HG03439 (cell line): Measurements from ENCODE around the gene FKRP.
"Not testable (repeated sequence)": the region's sequence is repeated elsewhere in the genome, so short reads cannot be mapped to it uniquely, and the experiment has no call there.

Experiments used
- ATAC-seq: cut with Tn5 transposase; IDR thresholded peaks from one replicate; pipeline ENCODE4 v1.9.1; 2021; ENCODE audit warnings: mild to moderate bottlenecking, moderate library complexity; ENCODE audit not compliant: unreplicated experiment

Gene FKRP

DNA sequence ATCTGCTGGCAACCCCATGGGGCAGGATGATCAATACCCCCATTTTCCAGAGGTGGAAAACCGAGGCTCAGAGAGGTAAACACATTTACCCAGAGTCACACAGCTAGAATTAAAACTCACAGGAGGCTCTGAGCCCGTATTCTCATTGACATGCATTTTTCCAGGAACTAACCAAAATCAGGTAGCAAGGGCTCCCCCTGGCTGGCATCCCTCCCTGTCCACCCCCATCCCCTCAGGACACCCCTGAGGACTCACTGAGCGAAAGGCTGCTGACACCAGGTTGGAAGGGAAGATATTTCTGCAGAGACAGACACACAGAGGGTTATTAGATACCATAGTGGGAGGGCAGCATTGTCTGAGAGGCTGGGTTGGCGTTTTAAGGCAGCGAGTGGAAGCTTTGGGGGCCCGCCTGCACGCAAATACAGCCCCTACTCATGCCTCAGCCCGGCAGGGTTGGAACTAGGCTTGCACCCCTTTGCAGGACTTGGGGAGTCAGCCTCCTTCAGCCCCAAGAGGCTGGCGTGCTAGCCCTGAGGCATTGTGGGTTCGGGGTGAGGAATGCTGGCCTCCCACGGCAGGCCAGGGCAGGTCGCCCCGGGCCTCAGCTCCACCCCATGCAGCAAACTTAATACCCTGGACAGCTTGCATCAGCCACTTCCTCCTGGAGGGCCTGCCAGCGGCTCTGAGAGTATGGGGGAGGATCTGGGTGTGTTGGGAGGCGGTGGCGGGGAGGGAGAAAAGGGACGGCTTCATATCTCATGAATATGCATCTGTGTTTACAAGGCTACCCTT is 38.6 kb downstream of the FKRP start:
- ATAC-seq, result no peak

DNA sequence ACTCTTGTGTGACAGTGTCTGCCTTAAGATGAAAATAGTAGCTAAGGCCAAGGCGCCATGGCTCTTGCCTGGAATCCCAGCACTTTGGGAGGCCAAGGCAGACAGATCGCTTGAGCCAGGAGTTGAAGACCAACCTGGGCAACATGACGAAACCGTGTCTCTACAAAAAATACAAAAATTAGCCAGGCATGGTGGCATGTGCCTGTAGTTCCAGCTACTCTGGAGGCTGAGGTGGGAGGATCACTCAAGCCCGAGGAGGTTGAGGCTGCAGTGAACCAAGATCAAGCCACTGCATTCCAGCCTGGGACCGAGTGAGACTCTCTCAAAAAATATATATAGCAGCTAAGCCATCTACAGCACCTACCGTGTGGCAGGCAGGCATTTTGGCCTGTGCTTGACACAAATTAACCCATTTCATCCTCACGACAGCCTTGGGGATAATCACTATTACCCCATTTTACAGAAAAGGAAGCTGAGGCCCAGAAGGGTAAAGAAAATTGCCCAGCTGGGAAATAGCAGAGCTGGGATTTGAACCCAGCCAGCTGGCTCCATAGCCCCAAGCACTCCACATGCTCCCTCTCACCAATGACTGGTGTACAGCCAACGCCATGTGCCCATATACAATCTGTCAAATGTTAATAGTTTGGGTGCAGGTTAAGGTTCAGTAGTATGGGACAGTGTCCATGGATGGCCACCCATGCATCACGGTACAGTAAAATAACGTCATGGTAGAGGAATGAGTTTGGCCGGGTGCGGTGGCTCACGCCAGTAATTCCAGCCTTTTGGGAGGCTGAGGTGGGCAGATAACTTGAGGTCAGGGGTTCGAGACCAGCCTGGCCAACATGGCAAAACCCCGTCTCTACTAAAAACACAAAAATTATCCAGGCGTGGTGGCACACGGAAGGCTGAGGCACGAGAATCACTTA is 39.5 kb downstream of the FKRP start:
- ATAC-seq, result no peak

DNA sequence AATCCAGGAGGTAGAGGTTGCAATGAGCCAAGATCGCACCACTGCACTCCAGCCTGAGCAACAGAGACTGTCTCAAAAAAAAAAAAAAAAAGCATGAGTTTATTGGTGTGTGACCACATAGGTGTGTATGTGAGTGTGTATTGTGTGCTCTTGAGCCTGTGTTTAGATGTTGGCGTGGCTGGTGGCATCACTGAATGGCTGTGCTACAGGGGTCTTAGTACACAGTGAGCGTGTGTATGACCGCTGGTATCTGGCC is 40.1 kb downstream of the FKRP start:
- peak; percentile 8 for ATAC-seq

DNA sequence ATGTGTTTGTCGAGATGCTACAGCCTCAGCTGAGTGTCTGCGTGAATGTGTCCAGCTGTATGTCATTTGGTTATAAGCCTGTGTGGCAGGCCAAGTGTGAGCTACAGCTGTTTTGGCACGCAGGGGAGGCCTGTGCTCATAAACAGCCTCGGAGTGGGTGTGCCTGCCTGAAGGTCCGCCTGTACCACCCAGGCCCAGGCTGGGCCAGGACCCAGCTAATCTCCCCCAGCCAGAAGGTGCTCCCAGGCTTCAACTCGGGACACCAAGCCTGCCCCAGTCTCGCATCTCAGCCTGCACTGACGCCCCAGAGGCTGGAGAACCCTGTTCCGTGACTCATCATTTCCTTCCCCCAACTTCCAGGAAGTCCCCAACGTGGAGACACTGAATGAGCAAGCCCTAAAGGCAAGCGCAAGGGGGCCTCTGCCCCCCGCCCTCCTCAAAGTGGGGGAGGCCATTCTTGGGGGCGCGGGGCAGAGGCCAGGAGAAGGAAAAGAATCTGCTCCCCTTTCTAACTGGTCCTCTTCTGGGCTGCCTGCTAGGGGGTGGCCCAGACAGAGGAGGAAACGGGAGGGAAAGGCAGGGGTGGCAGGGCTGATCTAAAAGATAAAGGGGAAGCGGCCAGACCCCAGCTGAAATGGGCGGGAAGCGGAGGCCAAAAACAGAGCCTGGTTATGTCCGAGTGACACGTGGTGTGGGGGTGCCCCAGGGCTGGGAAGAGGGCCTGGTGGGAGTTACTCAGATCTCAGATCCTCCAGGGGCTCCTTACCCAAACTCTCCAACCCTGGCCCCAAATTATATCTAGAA is 40.6 kb downstream of the FKRP start:
- ATAC-seq, result peak; percentile 34

DNA sequence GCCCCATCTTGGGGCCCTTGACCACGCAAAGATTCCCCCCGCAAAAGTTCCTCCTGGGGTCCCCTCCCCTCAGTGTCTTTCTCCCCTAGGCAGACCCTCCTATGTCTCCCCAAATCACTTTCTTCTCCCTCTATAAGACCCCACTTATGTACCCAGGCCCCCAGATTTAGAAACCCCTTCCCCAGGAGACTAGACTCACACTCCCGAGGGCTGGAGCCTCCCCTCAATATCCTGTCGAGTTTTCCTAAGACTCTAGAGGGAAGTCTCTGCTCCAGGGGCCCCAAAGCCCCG is 41.1 kb downstream of the FKRP start:
- ATAC-seq, result no peak

DNA sequence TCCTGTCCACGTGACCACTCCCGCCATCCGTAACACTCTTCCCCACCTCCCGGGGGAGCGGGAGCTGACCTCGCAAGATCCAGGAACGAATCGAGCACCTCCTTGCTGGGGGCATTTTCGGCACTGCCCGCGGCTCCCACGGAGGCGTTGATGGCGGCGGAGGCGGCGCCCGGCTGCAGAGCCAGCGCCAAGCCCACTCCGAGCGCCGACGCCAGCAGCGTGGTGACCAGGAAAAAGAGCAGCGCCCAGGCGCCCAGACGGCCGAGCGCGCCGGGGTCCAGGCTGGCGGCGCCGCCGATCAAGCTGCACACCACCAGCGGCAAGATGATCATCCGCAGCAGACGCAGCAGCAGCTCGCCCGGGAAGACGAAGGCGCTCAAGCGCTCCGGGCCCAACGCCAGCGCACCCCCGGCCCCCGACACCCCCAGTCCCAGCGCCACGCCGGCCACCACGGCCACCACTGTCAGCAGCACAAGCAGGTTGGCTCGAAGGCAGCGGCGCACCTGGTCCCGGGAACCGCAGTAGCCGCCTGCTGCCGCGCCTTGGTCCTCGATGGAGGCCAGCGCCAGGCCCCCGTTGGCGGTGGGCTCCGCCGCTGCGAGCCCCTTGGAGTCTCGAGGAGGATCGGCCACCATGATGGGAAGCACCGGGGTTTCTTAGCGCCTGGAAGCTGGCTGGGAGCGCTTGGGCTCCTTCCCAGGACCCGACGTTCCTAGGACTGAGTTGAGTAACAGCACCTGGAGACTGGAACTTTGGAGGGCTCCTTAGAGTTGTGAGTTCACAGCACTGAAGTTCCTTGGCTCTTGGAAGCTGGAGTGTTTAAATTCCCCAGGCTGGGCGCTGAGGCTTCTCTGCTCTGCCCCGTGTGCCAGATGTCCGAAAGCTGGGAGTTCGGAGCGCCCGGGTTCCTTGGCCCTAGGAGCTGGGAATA is 41.7 kb downstream of the FKRP start:
- no peak for ATAC-seq

DNA sequence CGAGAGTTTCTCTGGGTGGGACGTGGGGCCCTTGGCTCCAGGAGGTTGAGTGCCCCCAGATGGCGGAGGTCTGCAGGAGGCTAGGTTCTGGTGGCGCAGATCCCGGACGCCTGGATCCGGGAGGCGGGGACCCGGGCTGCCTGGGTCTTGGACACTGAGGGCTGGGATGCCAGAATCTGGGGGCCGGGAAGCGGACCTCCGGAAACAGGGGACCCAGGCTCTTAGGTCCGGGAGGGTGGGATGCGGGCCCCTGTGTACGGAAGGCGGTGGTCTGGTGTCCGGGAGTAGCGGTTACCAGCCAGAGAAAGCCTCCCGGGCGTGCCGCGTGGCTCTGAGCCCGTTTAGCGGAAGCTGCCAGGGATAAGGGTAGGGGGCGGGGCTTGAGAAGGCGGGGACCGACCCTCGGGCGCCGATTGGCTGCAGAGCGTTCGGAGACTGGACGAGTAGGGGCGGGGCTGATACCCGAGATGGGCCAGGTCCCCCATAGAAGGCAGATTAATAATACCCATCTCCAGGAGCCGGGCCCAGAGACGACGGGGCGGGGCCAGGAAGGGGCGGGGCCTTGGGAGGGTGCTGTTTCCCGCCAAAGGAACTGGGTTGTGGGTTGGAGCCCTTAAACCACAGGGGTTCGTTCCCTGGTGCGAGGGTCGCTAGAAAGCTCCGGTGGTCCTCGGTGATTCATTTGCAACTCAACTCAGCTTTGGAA is 42.6 kb downstream of the FKRP start, which contains the start of gene SLC1A5:
Gene SLC1A5 (minus strand): TSS at position 333 of the 706 bp plus-strand sequence. CDS start 629 bp downstream, outside the sequence.
- ATAC-seq, result peak; percentile 62

DNA sequence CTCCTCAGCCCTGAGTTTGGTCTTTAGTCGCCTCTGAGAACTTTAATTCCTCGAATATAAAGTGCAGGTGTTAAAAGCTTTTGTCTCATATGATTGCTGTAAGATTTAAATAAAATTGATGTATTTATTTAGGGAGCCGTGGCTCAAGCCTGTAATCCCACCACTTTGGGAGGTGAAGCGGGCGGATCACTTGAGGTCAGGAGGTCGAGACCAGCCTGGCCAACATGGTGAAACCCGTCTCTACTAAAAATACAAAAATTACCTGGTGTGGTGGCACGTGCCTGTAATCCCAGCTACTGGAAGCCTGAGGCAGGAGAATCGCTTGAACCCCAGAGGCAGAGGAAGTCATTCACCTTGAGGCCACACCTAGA is 43.1 kb downstream of the FKRP start:
- no peak for ATAC-seq

DNA sequence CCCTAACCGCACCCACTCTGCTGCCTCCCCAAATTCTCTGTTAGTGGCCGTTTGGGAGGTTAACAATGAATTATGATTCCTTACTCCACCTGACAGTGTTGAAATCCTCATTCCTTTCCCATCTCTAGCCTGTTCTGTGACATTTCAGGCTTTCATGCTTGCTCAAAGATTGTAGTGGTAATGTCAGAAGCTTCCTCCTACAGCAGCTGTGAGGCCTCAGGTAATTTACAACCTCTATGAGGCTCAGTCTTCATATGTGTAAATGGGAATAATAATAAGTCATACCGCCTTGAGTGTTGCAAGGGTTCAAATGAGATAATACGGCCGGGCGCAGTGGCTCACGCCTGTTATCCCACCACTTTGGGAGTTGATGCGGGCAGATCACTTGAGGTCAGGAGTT is 43.5 kb downstream of the FKRP start:
- ATAC-seq, result no peak

DNA sequence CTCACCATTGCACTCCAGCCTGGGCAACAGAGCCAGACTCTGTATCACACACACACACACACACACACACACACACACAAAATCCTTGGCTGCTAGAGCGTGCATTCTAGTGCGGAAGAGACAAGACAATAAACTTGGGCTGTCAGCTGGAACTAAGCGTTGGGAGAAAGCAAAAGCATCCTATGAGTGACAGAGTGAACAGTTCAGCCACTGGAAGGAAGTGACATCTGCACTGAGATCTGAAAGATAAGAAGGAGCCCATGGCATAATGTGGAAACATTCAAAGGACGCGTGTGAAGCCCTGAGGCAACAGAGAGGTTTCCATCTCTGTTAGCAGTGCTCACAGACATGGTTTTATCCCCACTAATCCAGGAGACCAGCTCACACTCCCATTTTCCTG is 46.1 kb downstream of the FKRP start:
- no peak for ATAC-seq

DNA sequence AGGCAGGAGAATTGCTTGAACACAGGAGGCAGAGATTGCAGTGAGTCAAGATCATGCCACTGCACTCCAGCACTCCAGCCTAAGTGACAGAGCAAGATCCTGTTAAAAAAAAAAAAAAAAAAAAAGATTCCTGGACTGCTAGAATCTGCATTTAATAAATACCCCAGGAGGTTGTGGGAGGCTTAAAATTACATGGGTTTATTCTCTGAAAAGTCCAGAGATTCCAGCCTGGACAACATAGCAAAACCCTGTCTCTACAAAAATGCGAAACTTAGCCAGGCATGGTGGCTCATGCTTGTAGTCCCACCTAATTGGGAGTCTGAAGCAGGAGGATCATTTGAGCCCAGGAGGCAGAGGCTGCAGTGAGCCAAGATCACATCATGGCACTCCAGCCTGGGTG is 52.0 kb downstream of the FKRP start:
- ATAC-seq, result no peak

DNA sequence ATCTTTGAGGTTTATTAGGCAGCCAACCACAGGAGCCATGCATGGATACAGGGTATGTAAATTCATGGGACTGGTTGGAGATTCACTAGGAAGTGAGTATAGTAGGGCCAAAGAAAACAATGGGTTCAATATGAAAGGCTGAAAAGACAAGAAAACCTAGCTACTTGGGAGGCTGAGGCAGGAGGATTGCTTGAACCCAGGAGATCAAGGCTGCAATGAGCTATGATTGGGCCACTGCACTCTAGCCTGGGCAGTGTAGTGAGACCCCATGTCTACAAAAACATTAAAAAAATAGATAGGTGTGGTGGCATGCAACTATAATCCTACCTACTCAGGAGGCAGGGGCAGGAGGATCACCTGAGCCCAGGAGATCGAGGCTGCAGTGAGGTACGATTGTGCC is 52.9 kb downstream of the FKRP start:
- ATAC-seq, result no peak

DNA sequence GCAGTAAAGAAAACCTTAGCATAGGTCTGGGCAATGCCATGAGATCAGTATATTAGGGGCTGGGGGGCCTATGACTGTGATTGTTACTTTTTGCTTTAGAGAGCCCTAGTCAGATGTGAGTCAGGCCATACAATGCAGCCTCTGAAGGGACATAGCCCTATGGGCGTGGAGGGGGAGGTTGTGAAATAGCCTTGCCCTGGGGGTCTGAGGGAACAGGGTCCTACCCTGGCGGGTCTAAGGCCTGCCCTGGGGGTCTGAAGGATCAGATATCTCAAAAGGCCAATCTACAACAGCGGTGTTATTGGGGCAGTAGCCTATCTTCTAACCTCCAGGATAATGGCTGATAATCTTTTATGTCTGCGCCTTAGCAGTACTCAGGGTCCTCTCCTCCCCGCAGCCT is 56.3 kb downstream of the FKRP start:
- ATAC-seq, result no peak

DNA sequence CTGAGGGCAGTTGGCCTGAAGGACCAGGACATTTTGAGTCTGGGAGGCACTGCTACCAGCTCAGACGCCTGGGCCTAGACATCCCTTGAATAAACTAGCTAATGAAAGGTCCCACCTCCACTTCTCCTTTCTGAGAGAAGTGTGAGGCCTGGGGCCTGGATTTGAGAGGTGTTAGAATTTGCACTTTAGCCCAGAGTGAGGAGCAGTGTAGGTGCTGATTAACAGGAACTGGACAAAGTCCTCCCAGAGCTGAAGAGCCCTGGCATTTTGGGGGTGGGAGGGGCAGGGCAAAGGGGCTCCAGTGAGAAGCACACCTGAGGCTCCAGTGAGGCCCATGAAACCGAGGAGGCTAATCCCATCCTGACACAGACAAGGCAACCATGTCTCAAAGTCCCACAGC is 57.7 kb downstream of the FKRP start:
- no peak for ATAC-seq

DNA sequence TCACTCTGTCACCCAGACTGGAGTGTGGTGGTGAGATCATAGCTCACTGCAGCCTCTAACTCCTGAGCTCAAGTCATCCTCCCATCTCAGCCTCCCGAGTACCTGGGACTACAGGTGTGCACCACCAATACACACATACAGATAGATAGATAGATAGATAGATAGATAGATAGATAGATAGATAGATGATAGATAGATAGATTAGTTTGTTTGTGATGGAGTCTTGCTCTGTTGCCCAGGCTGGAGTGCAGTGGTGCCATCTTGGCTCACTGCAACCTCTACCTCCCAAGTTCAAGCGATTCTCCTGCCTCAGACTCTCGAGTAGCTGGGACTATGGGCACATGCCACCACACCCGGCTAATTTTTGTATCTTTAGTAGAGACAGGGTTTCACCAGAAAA is 58.6 kb downstream of the FKRP start:
- not testable (repeated sequence) for ATAC-seq

DNA sequence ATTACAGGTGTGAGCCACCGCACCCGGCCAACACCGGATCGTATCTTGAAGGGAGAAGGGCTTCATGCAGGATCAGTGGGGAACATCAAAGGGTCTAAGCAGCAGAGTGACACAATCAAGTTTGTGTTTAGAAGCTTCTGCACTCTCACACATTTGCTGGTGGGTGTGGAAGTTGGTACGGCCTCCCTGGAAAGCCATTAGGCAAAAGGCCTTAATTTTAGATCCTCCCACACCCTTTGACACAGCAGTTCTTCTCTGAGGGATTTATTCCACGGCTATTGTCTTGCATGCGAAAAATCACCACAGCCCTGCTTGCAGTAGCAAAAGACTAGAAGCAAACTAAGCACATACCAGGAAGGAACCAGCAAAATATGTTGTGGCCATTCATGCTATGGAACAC is 60.8 kb downstream of the FKRP start:
- no peak for ATAC-seq
